H1 (cell line): Measurements from ENCODE around the gene MORC1. TPM values are rescaled to one million over a fixed set of nuclear protein-coding genes. Genes with fewer than 3 reads are reported as not detected.
A peak's percentile ranks its signal among the peaks of the same experiment; 100 is the strongest.

Experiments
- CTCF ChIA-PET: fragments of 300-600 bp; sonication (Branson Sonifier 250); formaldehyde crosslinking; loops from one replicate; lab custom pipeline; 2021; ENCODE audit not compliant: partially characterized antibody; lab: Charles Lee
- POLR2A ChIA-PET: fragments of 300-600 bp; sonication (Branson Sonifier 250); formaldehyde crosslinking; loops from one replicate; lab custom pipeline; 2021; ENCODE audit warnings: inconsistent platforms; ENCODE audit not compliant: partially characterized antibody; lab: Charles Lee
- DNase-seq, 2 experiments: peaks; one replicate each; pipeline versions ENCODE4 v3.0.0 to v3.0.0-alpha.2; 2010 to 2022; ENCODE audit warnings: low spot score in 2 of 2, low read depth in 1 of 2, mixed read lengths in 1 of 2
- FAIRE-seq: peaks from 2 replicates; lab custom pipeline; 2011; peaks lifted over from hg19 to GRCh38; lab: Jason Lieb, UNC
- H2AFZ ChIP-seq: 2 replicates; pipeline ENCODE4 v1.8.1; 2012; ENCODE audit warnings: low read length, inconsistent platforms
- H2AK5ac ChIP-seq: 2 replicates; pipeline ENCODE4 v1.6.1; 2013; ENCODE audit warnings: low read depth, low read length
- H2BK120ac ChIP-seq: replicated peaks from 2 replicates; pipeline ENCODE3; 2013; ENCODE audit warnings: low read depth, low read length, inconsistent platforms
- H2BK12ac ChIP-seq: 2 replicates; pipeline ENCODE4 v1.6.1; 2013; ENCODE audit warnings: low read depth, low read length
- H2BK15ac ChIP-seq: 2 replicates; pipeline ENCODE4 v1.6.1; 2013; ENCODE audit warnings: low read length
- H2BK20ac ChIP-seq: 2 replicates; pipeline ENCODE4 v1.6.1; 2013; ENCODE audit warnings: low read length
- H2BK5ac ChIP-seq: 2 replicates; pipeline ENCODE4 v1.6.1; 2013; ENCODE audit warnings: low read depth, low read length
- H3K14ac ChIP-seq: 2 replicates; pipeline ENCODE4 v1.6.1; 2013; ENCODE audit warnings: inconsistent platforms; ENCODE audit not compliant: insufficient read length
- H3K18ac ChIP-seq: 2 replicates; pipeline ENCODE4 v1.6.1; 2013; ENCODE audit warnings: low read length; ENCODE audit errors: extremely low read depth
- H3K23ac ChIP-seq: 2 replicates; pipeline ENCODE4 v1.6.1; 2013; ENCODE audit warnings: inconsistent platforms; ENCODE audit not compliant: insufficient read length
- H3K23me2 ChIP-seq: 2 replicates; pipeline ENCODE4 v1.6.1; 2013; ENCODE audit warnings: low read depth, low read length
- H3K27ac ChIP-seq: 2 replicates; pipeline ENCODE4 v1.6.1; 2011; ENCODE audit warnings: low read depth, low read length, inconsistent platforms
- H3K27me3 ChIP-seq, 4 experiments: replicated peaks in 1 of 4; 1 replicate in 1 of 4; 2 replicates in 3 of 4; pipeline versions ENCODE4 v1.6.1 to v1.8.1; 2011 to 2013; ENCODE audit warnings: low read length in 3 of 4, mild to moderate bottlenecking in 3 of 4, inconsistent platforms in 2 of 4, mixed read lengths in 2 of 4, moderate library complexity in 1 of 4; ENCODE audit not compliant: control insufficient read depth in 3 of 4, insufficient read depth in 3 of 4; ENCODE audit errors: extremely low read depth in 1 of 4
- H3K36me3 ChIP-seq, 4 experiments: 2 replicates each; pipeline versions ENCODE4 v1.6.1 to v1.8.1; 2011 to 2013; ENCODE audit warnings: mild to moderate bottlenecking in 4 of 4, low read length in 3 of 4, moderate library complexity in 2 of 4, control low read depth in 1 of 4, inconsistent platforms in 1 of 4; ENCODE audit not compliant: insufficient read depth in 4 of 4, control insufficient read depth in 2 of 4
- H3K4ac ChIP-seq: replicated peaks from 2 replicates; pipeline ENCODE3; 2013; ENCODE audit warnings: low read length, low read depth, mixed read lengths, inconsistent platforms; ENCODE audit not compliant: insufficient read length
- H3K4me1 ChIP-seq, 4 experiments: replicated peaks in 1 of 4; 1 replicate in 1 of 4; 2 replicates in 3 of 4; pipeline versions ENCODE4 v1.6.1 to v1.8.1; 2011 to 2013; ENCODE audit warnings: low read length in 3 of 4, inconsistent platforms in 2 of 4, mixed read lengths in 1 of 4; ENCODE audit not compliant: insufficient read depth in 4 of 4, control insufficient read depth in 3 of 4
- H3K4me2 ChIP-seq, 2 experiments: 2 replicates each; pipeline versions ENCODE4 v1.6.1 to v1.8.1; 2011 to 2013; ENCODE audit warnings: low read depth in 2 of 2, low read length in 2 of 2, control low read depth in 1 of 2, inconsistent platforms in 1 of 2, mild to moderate bottlenecking in 1 of 2; ENCODE audit not compliant: insufficient read depth in 1 of 2
- H3K4me3 ChIP-seq, 4 experiments: fragments of 200-600, 300-600 bp in 1 of 4; sonication (generic), shearing (Covaris generic), sonication (Bioruptor Twin) in 1 of 4; 2 replicates each; pipeline versions ENCODE4 v1.5.1 to v1.8.1; 2011 to 2016; ENCODE audit warnings: low read length in 4 of 4, low read depth in 3 of 4, control low read depth in 2 of 4, inconsistent platforms in 2 of 4, mild to moderate bottlenecking in 2 of 4, mixed read lengths in 1 of 4, moderate library complexity in 1 of 4; ENCODE audit not compliant: insufficient read depth in 2 of 4; ENCODE audit errors: extremely low read depth in 1 of 4
- H3K56ac ChIP-seq: replicated peaks from 2 replicates; pipeline ENCODE3; 2013; ENCODE audit warnings: low read depth, mild to moderate bottlenecking, mixed read lengths, low read length, inconsistent platforms; ENCODE audit not compliant: insufficient read length
- H3K79me1 ChIP-seq: 2 replicates; pipeline ENCODE4 v1.6.1; 2013; ENCODE audit warnings: low read depth, low read length, control low read depth
- H3K79me2 ChIP-seq, 2 experiments: 2 replicates each; pipeline versions ENCODE4 v1.6.1 to v1.8.1; 2012 to 2013; ENCODE audit warnings: low read length in 2 of 2, mild to moderate bottlenecking in 2 of 2, inconsistent platforms in 1 of 2; ENCODE audit not compliant: insufficient read depth in 2 of 2, control insufficient read depth in 1 of 2
- H3K9ac ChIP-seq, 4 experiments: replicated peaks in 1 of 4; 1 replicate in 1 of 4; 2 replicates in 3 of 4; pipeline versions ENCODE4 v1.6.1 to v1.8.1; 2011 to 2013; ENCODE audit warnings: low read depth in 3 of 4, low read length in 3 of 4, control low read depth in 2 of 4, mild to moderate bottlenecking in 2 of 4, moderate library complexity in 2 of 4, inconsistent platforms in 1 of 4; ENCODE audit errors: extremely low read depth in 1 of 4
- H3K9me3 ChIP-seq, 2 experiments: 2 replicates each; pipeline versions ENCODE4 v1.6.1 to v1.8.1; 2012 to 2013; ENCODE audit warnings: mild to moderate bottlenecking in 2 of 2, moderate library complexity in 2 of 2, control low read depth in 1 of 2, inconsistent platforms in 1 of 2, low read depth in 1 of 2, low read length in 1 of 2, mixed read lengths in 1 of 2; ENCODE audit not compliant: insufficient read depth in 2 of 2
- H4K20me1 ChIP-seq, 2 experiments: replicated peaks in 1 of 2; 2 replicates each; pipeline versions ENCODE3 to v1.8.1; 2011 to 2013; ENCODE audit warnings: inconsistent platforms in 2 of 2, low read length in 2 of 2, mild to moderate bottlenecking in 1 of 2; ENCODE audit not compliant: insufficient read depth in 2 of 2, control insufficient read depth in 1 of 2
- H4K5ac ChIP-seq: 2 replicates; pipeline ENCODE4 v1.6.1; 2013; ENCODE audit warnings: low read length, low read depth, mixed read lengths, inconsistent platforms; ENCODE audit not compliant: insufficient read length
- H4K8ac ChIP-seq: 2 replicates; pipeline ENCODE4 v1.8.0; 2013; ENCODE audit warnings: mild to moderate bottlenecking, moderate library complexity, low read length, inconsistent platforms; ENCODE audit not compliant: insufficient read depth; ENCODE audit errors: extremely low read depth
- H4K91ac ChIP-seq: replicated peaks from 2 replicates; pipeline ENCODE3; 2013; ENCODE audit warnings: low read length, mixed read lengths, inconsistent platforms; ENCODE audit not compliant: insufficient read length
- CHD2 ChIP-seq: IDR thresholded peaks from 2 replicates; pipeline ENCODE4 v1.6.1; 2012; ENCODE audit warnings: low read length, improper control_type of control experiment
- CTCF ChIP-seq, 3 experiments: IDR thresholded peaks; 1 replicate in 2 of 3; 2 replicates in 1 of 3; pipeline versions ENCODE4 v1.5.1 to v1.6.1; 2011; ENCODE audit warnings: low read length in 3 of 3, mild to moderate bottlenecking in 3 of 3, inconsistent platforms in 2 of 3, low read depth in 1 of 3, moderate library complexity in 1 of 3; ENCODE audit not compliant: insufficient read depth in 1 of 3; ENCODE audit errors: control extremely low read depth in 1 of 3
- KDM4A ChIP-seq: IDR thresholded peaks from one replicate; pipeline ENCODE4 v1.7.1; 2012; ENCODE audit warnings: low read depth, mild to moderate bottlenecking, moderate library complexity, low read length, inconsistent platforms; ENCODE audit not compliant: severe bottlenecking
- POU5F1 ChIP-seq: IDR thresholded peaks from 2 replicates; pipeline ENCODE4 v1.6.1; 2011; ENCODE audit warnings: low read depth, mild to moderate bottlenecking, low read length, moderate library complexity
- RAD21 ChIP-seq, 2 experiments: IDR thresholded peaks in 1 of 2; conservative IDR thresholded peaks in 1 of 2; 2 replicates each; pipeline ENCODE4 v1.6.1; 2011; ENCODE audit warnings: low read depth in 2 of 2, low read length in 2 of 2, improper control_type of control experiment in 1 of 2, inconsistent platforms in 1 of 2, mild to moderate bottlenecking in 1 of 2, moderate library complexity in 1 of 2
- SIRT6 ChIP-seq: IDR thresholded peaks from one replicate; pipeline ENCODE4 v1.7.1; 2012; ENCODE audit warnings: low read length, inconsistent platforms
- SP2 ChIP-seq: IDR thresholded peaks from 2 replicates; pipeline ENCODE4 v1.6.1; 2012; ENCODE audit warnings: mild to moderate bottlenecking, low read length, inconsistent platforms
- USF2 ChIP-seq: IDR thresholded peaks from 2 replicates; pipeline ENCODE4 v1.6.1; 2011; ENCODE audit warnings: low read length, improper control_type of control experiment
- WGBS, 2 experiments: shearing (Covaris generic) in 1 of 2; methylation state at CpG; one replicate each; pipeline versions ENCODE4 v1.1.6 to v1.1.7; 2013 to 2015; ENCODE audit warnings: low lambda C conversion rate in 2 of 2, mixed read lengths in 2 of 2, inconsistent platforms in 1 of 2, low coverage in 1 of 2, missing lambda C conversion rate in 1 of 2; ENCODE audit not compliant: insufficient replicate concordance in 2 of 2, insufficient coverage in 1 of 2, insufficient read length in 1 of 2; ENCODE audit errors: extremely low coverage in 1 of 2, missing lambda C conversion rate in 1 of 2; 5-methylcytosine and 5-hydroxymethylcytosine counted together
- polyA plus RNA-seq, 7 experiments: library from polyadenylated mRNA; depleted of rRNA in 3 of 7; stranded (reverse) in 5 of 7; unstranded in 2 of 7; fragments of >200 nt in 5 of 7; fragments of 200-250 nt in 2 of 7; gene quantifications; 1 replicate in 5 of 7; 2 replicates in 1 of 7; 4 replicates in 1 of 7; pipeline versions ENCODE4 v1.2.1 to v1.2.3, GENCODE V29; 2011 to 2013; ENCODE audit warnings: missing spikeins in 2 of 7, mixed read lengths in 2 of 7
- total RNA-seq: library from RNA; stranded (reverse); fragmentation: NEBNext Ultra II Directional; extraction: Animal tissue kit (Norgen Biotek cat#: 25700); gene quantifications from 2 replicates; pipeline ENCODE4 v1.2.1, GENCODE V29; 2021

MORC1 gene
- total and polyA plus RNA-seq, 2 of the 8 experiments (the other 6 are each of a cell fraction or from before 2014, with no cell fraction given) = not detected

DNA sequence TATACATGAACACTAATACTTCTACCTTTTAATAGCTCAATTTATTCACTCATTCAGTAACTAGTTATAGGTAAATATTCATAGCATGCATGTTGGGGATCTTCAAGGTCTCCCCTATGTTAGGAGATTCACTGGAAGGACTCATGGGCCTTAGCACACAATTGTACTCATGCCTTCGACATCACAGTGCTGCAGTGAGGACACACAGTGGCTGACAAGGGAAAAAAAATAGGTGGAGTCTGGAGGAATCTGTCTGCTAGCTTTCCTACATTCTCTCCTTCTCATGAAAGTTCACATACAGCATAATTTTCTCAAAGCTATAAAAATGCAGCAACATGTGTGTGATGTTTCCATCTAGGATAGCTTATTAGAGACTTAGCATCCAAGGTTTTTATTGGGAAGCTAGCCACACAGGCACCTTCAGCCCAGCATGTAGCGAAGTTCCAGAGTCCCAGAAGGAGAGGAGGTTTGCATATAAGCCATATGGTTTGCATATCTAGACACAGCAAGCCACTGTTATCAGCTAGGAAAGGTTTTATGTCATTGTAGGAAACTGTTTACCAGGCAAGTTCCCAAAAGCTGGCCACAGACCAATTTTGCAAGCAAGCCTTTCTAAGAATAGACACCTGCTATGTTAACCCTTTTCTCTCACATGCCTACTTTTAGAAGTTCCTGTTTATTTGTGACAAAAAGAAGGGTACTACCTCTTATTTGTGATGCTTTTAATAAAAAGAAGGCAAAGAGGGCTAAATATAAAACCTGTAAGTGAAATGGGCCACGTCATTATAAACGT is 46.4 kb downstream of the MORC1 start:
- no peaks in the 10 kb centered on the region for H3K4me1 ChIP-seq
- TF ChIP-seq SP2 (no peak), CHD2 (no peak), SIRT6 (no peak), USF2 (no peak), CTCF (IDR thresholded peaks at IDR 0.05; ENCODE audit: control extremely low read depth in 1 of 3, insufficient read depth in 1 of 3, low read depth in 1 of 3, low read length in 3 of 3) (peak in 1 of 3 experiments; percentile 18; a peak in 2 of 4 replicates), KDM4A (no peak), RAD21 (IDR thresholded peaks at IDR 0.05 in 1 of 2, conservative IDR thresholded peaks at IDR 0.05 in 1 of 2; ENCODE audit: low read depth in 2 of 2, low read length in 2 of 2) (peak; percentile 33 to 41), POU5F1 (no peak)

More for the DNA sequence above, 46.4 kb downstream of the MORC1 start:
- Histone ChIP-seq H3K18ac (no peak overlapping the region), H3K79me1 (no peaks in the 10 kb centered on the region), H2BK15ac (no peak overlapping the region), H3K27ac (no peak overlapping the region), H3K23me2 (no peaks in the 10 kb centered on the region), H3K14ac (no peak overlapping the region), H2BK20ac (no peak overlapping the region), H2AFZ (no peak overlapping the region; the same call in 1 of the 2 replicates), H4K20me1 (no peaks in the 10 kb centered on the region), H2AK5ac (no peak overlapping the region), H4K91ac (no peak overlapping the region), H3K4ac (no peak overlapping the region), H2BK5ac (no peak overlapping the region), H2BK120ac (no peak overlapping the region), H2BK12ac (no peak overlapping the region), H3K27me3 (no peaks in the 10 kb centered on the region), H3K9me3 (no peaks in the 10 kb centered on the region), H3K9ac (no peak overlapping the region), H3K4me2 (no peak overlapping the region), H3K23ac (no peak overlapping the region), H3K36me3 (no peaks in the 10 kb centered on the region), H4K5ac (no peak overlapping the region), H3K79me2 (no peaks in the 10 kb centered on the region), H4K8ac (no peak overlapping the region), H3K4me3 (no peak overlapping the region), H3K56ac (no peak overlapping the region)
- 89% methylated on average over 4 of the region's 4 CpGs; no CpG with 5 or more reads in 1 of the 2 experiments for WGBS, 2 experiments
- no peak for FAIRE-seq
- CTCF ChIA-PET = interaction anchor here (0.9 to 3.0 kb wide), 11 partner anchors 10 to 59 kb away, joined by 3 to 22 read pairs (median 4); no protein-coding TSS in a partner anchor
- DNase-seq = no peak
- POLR2A ChIA-PET = interaction anchor here (1.3 kb wide), 1 partner anchor 16 kb away, joined by 3 read pairs; no protein-coding TSS in a partner anchor
